ENCODE measurements around the gene GLRA2. TPM values are rescaled to one million over a fixed set of nuclear protein-coding genes. Genes with fewer than 3 reads are reported as not detected.

GLRA2 gene
- total and polyA plus RNA-seq, 3 donors from 2014 or later = 0.31 TPM; not detected in 2

DNA sequence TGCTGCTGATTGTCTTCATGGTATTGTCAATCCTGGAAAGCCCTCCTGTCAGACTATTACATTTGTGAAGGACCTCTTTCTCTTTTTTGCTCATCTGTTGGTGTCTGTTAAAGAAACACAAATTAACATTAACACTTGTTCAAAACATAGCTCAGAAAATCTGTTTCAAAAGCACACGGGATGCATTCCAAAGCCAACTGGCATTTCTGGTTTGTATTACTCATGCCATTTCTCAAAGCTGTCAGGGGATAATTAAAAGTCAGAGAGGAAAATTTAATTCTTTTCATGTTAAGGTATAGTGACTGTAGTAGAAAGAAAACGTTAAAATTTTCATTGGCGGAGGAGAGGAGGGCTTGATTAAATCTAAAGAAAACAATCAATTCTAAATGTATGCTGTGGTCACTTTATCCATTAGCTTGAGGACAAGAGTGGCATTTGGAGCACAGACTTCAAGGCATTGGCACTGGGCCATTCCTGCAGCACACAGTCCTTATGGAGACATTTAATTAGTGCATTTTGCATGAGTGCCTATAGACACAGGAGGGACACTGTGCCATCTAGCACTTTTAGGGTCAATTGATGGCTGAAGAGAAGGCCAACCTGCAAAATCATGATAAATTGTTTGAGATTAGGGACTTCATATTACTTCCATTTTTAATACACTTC, 21.2 kb upstream of the GLRA2 start:
- 89 to 98% methylated on average over 3 of the region's 3 CpGs for WGBS, 2 donors
- DNase-seq = no peak
- TF ChIP-seq CTCF (IDR thresholded peaks at IDR 0.05) (no peak), POLR2A (IDR thresholded peaks at IDR 0.05) (no peak)
- Histone ChIP-seq H3K9me3 (no peaks in the 10 kb centered on the region), H3K4me3 (no peak overlapping the region), H3K27me3 (no peaks in the 10 kb centered on the region), H3K4me1 (no peaks in the 10 kb centered on the region), H3K36me3 (ENCODE audit: low read depth, missing control alignments) (no peaks in the 10 kb centered on the region), H3K27ac (no peak overlapping the region)
- intact Hi-C loops (cut with DNase I; ENCODE audit: low total_unique reads) = no loop called here

GRCh38 chrX:14509325-14510057, 19.8 kb upstream of the GLRA2 start:
- TF ChIP-seq POLR2A (IDR thresholded peaks at IDR 0.05) = no peak
- H3K9me3 ChIP-seq = no peaks in the 10 kb centered on the region
- no peaks in the 10 kb centered on the region for H3K36me3 ChIP-seq (ENCODE audit: low read depth, missing control alignments)
- no peaks in the 10 kb centered on the region for H3K27me3 ChIP-seq
- H3K27ac ChIP-seq = no peak overlapping the region
- WGBS, 2 donors = 80 to 85% methylated on average over 4 of the region's 4 CpGs
- no peaks in the 10 kb centered on the region for H3K4me1 ChIP-seq
- H3K4me3 ChIP-seq = no peak overlapping the region
- intact Hi-C loops (cut with DNase I; ENCODE audit: low total_unique reads) = no loop called here
- DNase-seq = no peak

DNA sequence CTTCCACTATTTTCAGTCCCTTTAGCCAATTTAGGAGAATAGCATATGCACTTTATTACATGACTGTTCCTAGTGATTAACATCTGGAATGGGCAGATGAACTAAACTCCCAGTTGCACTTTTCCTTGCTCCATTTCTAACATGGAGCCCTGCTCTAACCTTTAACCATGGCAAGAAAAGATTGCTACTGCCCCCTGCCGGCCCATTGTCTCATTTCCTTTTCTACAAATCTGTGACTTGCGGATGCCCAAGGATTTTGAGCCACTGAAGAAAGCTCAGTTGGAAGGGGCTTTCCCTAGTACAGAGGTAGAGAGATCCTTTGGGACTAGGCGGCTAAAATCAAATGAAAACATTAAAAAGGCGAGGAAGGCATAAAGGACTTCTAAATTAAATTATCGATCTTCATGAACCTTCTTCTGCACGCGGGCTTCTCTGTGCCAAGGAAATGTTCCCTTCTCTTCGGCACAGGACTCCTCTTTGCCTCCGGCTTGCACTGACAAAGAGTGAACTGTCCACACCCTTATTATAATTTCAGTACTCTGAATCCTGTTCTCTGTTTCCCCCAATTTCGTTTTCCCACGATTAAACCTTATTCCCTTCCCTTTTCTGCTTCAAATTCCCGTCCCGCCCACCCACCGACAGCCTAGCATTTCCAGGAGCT, 577 bp upstream of the GLRA2 start:
- H3K36me3 ChIP-seq (ENCODE audit: low read depth, missing control alignments) = no peaks in the 10 kb centered on the region
- no peaks in the 10 kb centered on the region for H3K9me3 ChIP-seq
- no peaks in the 10 kb centered on the region for H3K4me1 ChIP-seq
- H3K4me3 ChIP-seq = no peak overlapping the region
- intact Hi-C loops (cut with DNase I; ENCODE audit: low total_unique reads) = no loop called here
- WGBS, 2 donors = 3 to 7% methylated on average over 12 to 14 of the region's 14 CpGs
- no peaks in the 10 kb centered on the region for H3K27me3 ChIP-seq
- peak; percentile 85 for DNase-seq
- H3K27ac ChIP-seq = no peak overlapping the region
- no peak for TF ChIP-seq POLR2A (IDR thresholded peaks at IDR 0.05)
- TF ChIP-seq CTCF (IDR thresholded peaks at IDR 0.05) = peak; percentile 42 to 52 (median 50)

- intact Hi-C loops (cut with DNase I; ENCODE audit: low total_unique reads) = no loop called here
- TF ChIP-seq POLR2A (IDR thresholded peaks at IDR 0.05) = no peak
- no peak for DNase-seq
- Histone ChIP-seq H3K4me1 (no peaks in the 10 kb centered on the region), H3K27me3 (no peaks in the 10 kb centered on the region), H3K9me3 (no peaks in the 10 kb centered on the region), H3K27ac (no peak overlapping the region), H3K4me3 (no peak overlapping the region), H3K36me3 (ENCODE audit: low read depth, missing control alignments) (no peaks in the 10 kb centered on the region)
- WGBS, 2 donors = 67 to 87% methylated on average over 1 of the region's 1 CpG
Measured at GRCh38 chrX:14533867-14534266, 4.5 kb downstream of the GLRA2 start.

GRCh38 chrX:14546190-14546589, 16.9 kb downstream of the GLRA2 start:
- Histone ChIP-seq H3K4me3 (no peak overlapping the region), H3K9me3 (no peaks in the 10 kb centered on the region), H3K27ac (no peak overlapping the region), H3K4me1 (no peaks in the 10 kb centered on the region), H3K36me3 (ENCODE audit: low read depth, missing control alignments) (no peaks in the 10 kb centered on the region), H3K27me3 (no peaks in the 10 kb centered on the region)
- WGBS, 2 donors = 67 to 80% methylated on average over 4 of the region's 4 CpGs
- intact Hi-C loops (cut with DNase I; ENCODE audit: low total_unique reads) = no loop called here
- DNase-seq = no peak
- no peak for TF ChIP-seq POLR2A (IDR thresholded peaks at IDR 0.05)
- TF ChIP-seq CTCF (IDR thresholded peaks at IDR 0.05) = no peak
